ENCODE results near the gene SCAMP4.

Gene SCAMP4

GRCh38 chr19:1935484-1936208, 30.4 kb downstream of the SCAMP4 start (continued):
- TF ChIP-seq PRDM2 (tag by site-specific recombination; IDR thresholded peaks at IDR 0.05; ENCODE audit: borderline replicate concordance) = no peak
- TF ChIP-seq ZNF10 (tag by site-specific recombination; IDR thresholded peaks at IDR 0.05) = no peak
- 0 out of 2 replicates have a peak, but pooled peaks have one; percentile 12 for TF ChIP-seq ZNF629 (tag by site-specific recombination; IDR thresholded peaks at IDR 0.05)
- no peak for TF ChIP-seq HOXC10 (CRISPR knock-in tag; IDR thresholded peaks at IDR 0.05)

GRCh38 chr19:1936430-1936829, 31.2 kb downstream of the SCAMP4 start:
- no peak overlapping the region for H3K4me3 ChIP-seq (ENCODE audit: low read depth, low read length)
- POLR2A ChIA-PET = interaction anchor here (0.7 to 0.9 kb wide), 2 partner anchors 22 to 70 kb away, joined by 3 to 6 read pairs; no protein-coding TSS in a partner anchor
- H3K27ac ChIP-seq (ENCODE audit: extremely low read depth, low read depth, low read length) = no peak overlapping the region

GRCh38 chr19:1936916-1937610, 31.9 kb downstream of the SCAMP4 start:
- POLR2A ChIA-PET = interaction anchor here (0.7 to 0.9 kb wide), 2 partner anchors 23 to 70 kb away, joined by 3 to 6 read pairs; no protein-coding TSS in a partner anchor
- TF ChIP-seq ZNF544 (tag by site-specific recombination; IDR thresholded peaks at IDR 0.05) (no peak), SCRT2 (tag by site-specific recombination; IDR thresholded peaks at IDR 0.05) (0 out of 2 replicates have a peak, but pooled peaks have one; percentile 15), ZNF843 (tag by site-specific recombination; IDR thresholded peaks at IDR 0.05) (no peak), ZNF510 (tag by site-specific recombination; IDR thresholded peaks at IDR 0.05; ENCODE audit: insufficient replicate concordance) (no peak), ZNF596 (tag by site-specific recombination; IDR thresholded peaks at IDR 0.05) (peak; percentile 75), KLF16 (tag by site-specific recombination; IDR thresholded peaks at IDR 0.05) (no peak)
- no peaks in the 10 kb centered on the region for H3K36me3 ChIP-seq (ENCODE audit: control insufficient read depth in 2 of 2, insufficient read depth in 1 of 2, low read length in 2 of 2)
- no peak overlapping the region for H3K4me3 ChIP-seq (ENCODE audit: low read depth, low read length)
- peaks cover 3% of the 10 kb centered on the region; the same call in 1 of the 2 replicates for H3K4me1 ChIP-seq (ENCODE audit: control insufficient read depth, insufficient read depth, low read length)
- CTCF ChIA-PET = interaction anchor here (0.6 to 0.9 kb wide), 3 partner anchors 25 to 88 kb away, joined by 3 read pairs; no protein-coding TSS in a partner anchor
- H3K9me3 ChIP-seq (ENCODE audit: control insufficient read depth, insufficient read depth, low read depth, low read length) = no peaks in the 10 kb centered on the region
- no peak overlapping the region for H3K27ac ChIP-seq (ENCODE audit: extremely low read depth, low read depth, low read length)

More at GRCh38 chr19:1936430-1936829, 31.2 kb downstream of the SCAMP4 start:
- CTCF ChIA-PET = interaction anchor here (0.7 to 0.9 kb wide), 2 partner anchors 24 to 37 kb away, joined by 3 read pairs; no protein-coding TSS in a partner anchor
- no peaks in the 10 kb centered on the region for H3K9me3 ChIP-seq (ENCODE audit: control insufficient read depth, insufficient read depth, low read depth, low read length)
- peaks cover 3% of the 10 kb centered on the region; the same call in 1 of the 2 replicates for H3K4me1 ChIP-seq (ENCODE audit: control insufficient read depth, insufficient read depth, low read length)
- TF ChIP-seq ZNF366 (tag by site-specific recombination; conservative IDR thresholded peaks at IDR 0.05) = peak; percentile 83
- 0 out of 2 replicates have a peak, but pooled peaks have one; percentile 83 for TF ChIP-seq ZNF202 (tag by site-specific recombination; IDR thresholded peaks at IDR 0.05; ENCODE audit: borderline replicate concordance)
- TF ChIP-seq ZNF157 (tag by site-specific recombination; IDR thresholded peaks at IDR 0.05) = 0 out of 2 replicates have a peak, but pooled peaks have one; percentile 26
- TF ChIP-seq ZNF362 (tag by site-specific recombination; IDR thresholded peaks at IDR 0.05) = no peak
- TF ChIP-seq ZNF776 (tag by site-specific recombination; IDR thresholded peaks at IDR 0.05; ENCODE audit: borderline replicate concordance) = 0 out of 2 replicates have a peak, but pooled peaks have one; percentile 24
- no peak for TF ChIP-seq OSR2 (tag by site-specific recombination; IDR thresholded peaks at IDR 0.05)
- no peaks in the 10 kb centered on the region for H3K36me3 ChIP-seq (ENCODE audit: control insufficient read depth in 2 of 2, insufficient read depth in 1 of 2, low read length in 2 of 2)

Measured in HEK293 (cell line).